Thoracic aorta (tissue), 2 donors: ENCODE measurements around the gene XPR1. TPM values are rescaled to one million over a fixed set of nuclear protein-coding genes. Genes with fewer than 3 reads are reported as not detected.

ENCODE experiments used
- ATAC-seq: fragments of 150-250 bp; one replicate; pipeline ENCODE4 v1.8.0; 2017; ENCODE audit warnings: low read depth; ENCODE audit not compliant: insufficient number of reproducible peaks, low FRiP score
- DNase-seq: peaks from one replicate; pipeline ENCODE4 v3.0.0-alpha.2; 2020; ENCODE audit warnings: low spot score
- H3K27ac ChIP-seq, 2 donors: fragments of 200-600 bp; sonication (generic); 1 replicate in 1 of 2; 2 replicates in 1 of 2; pipeline ENCODE4 v1.5.1; 2016; ENCODE audit warnings: mild to moderate bottlenecking in 2 of 2, moderate library complexity in 2 of 2
- H3K27me3 ChIP-seq: fragments of 200-600 bp; sonication (generic); replicated peaks from 2 replicates; pipeline ENCODE4 v1.6.0; 2016; ENCODE audit warnings: mild to moderate bottlenecking; ENCODE audit not compliant: insufficient read depth
- H3K36me3 ChIP-seq: fragments of 200-600 bp; sonication (generic); one replicate; pipeline ENCODE4 v1.5.1; 2016
- H3K4me1 ChIP-seq, 2 donors: fragments of 200-600 bp; sonication (generic); 1 replicate in 1 of 2; 2 replicates in 1 of 2; pipeline versions ENCODE4 v1.5.1 to v1.6.0; 2016; ENCODE audit warnings: low read depth in 2 of 2, mild to moderate bottlenecking in 1 of 2; ENCODE audit not compliant: control insufficient read depth in 1 of 2
- H3K4me3 ChIP-seq: fragments of 200-600 bp; sonication (generic); 2 replicates; pipeline ENCODE4 v1.5.1; 2016; ENCODE audit warnings: mild to moderate bottlenecking
- H3K9me3 ChIP-seq: fragments of 200-600 bp; sonication (generic); 2 replicates; pipeline ENCODE4 v1.5.1; 2016
- CTCF ChIP-seq: fragments of 200-600 bp; sonication (generic); IDR thresholded peaks from one replicate; pipeline ENCODE4 v1.5.1; 2019; ENCODE audit warnings: antibody characterized with exemption
- total RNA-seq, 2 donors: library from RNA; depleted of rRNA; stranded (reverse); fragments of >200 nt; gene quantifications; one replicate each; pipeline versions ENCODE4 v1.1.0 to v1.2.3, GENCODE V29; 2016

XPR1 gene
- total RNA-seq, 2 donors from 2014 or later: 29.1 to 42.8 TPM

- ATAC-seq (no peak), DNase-seq (no peak)
- H3K27ac ChIP-seq: no peak overlapping the region
- no peak for TF ChIP-seq CTCF
- no peak overlapping the region for H3K4me3 ChIP-seq
- H3K27me3 ChIP-seq: no peaks in the 10 kb centered on the region
- peaks cover 6% of the 10 kb centered on the region for H3K9me3 ChIP-seq
- H3K36me3 ChIP-seq: no peaks in the 10 kb centered on the region
- no peaks in the 10 kb centered on the region for H3K4me1 ChIP-seq
Measured at GRCh38 chr1:180652792-180653191, 21.0 kb downstream of the XPR1 start.

- no peaks in the 10 kb centered on the region for H3K36me3 ChIP-seq
- DNase-seq (no peak), ATAC-seq (no peak)
- no peaks in the 10 kb centered on the region for H3K27me3 ChIP-seq
- H3K27ac ChIP-seq: no peak overlapping the region
- TF ChIP-seq CTCF: no peak
- no peak overlapping the region for H3K4me3 ChIP-seq
- no peaks in the 10 kb centered on the region for H3K4me1 ChIP-seq
- peaks cover 12% of the 10 kb centered on the region for H3K9me3 ChIP-seq
Measured at GRCh38 chr1:180662709-180663108, 30.9 kb downstream of the XPR1 start.

- Histone ChIP-seq H3K36me3 (no peaks in the 10 kb centered on the region), H3K4me1 (no peaks in the 10 kb centered on the region), H3K4me3 (no peak overlapping the region), H3K27me3 (no peaks in the 10 kb centered on the region), H3K9me3 (peaks cover 15% of the 10 kb centered on the region), H3K27ac (no peak overlapping the region)
- TF ChIP-seq CTCF: no peak
- ATAC-seq (no peak), DNase-seq (no peak)
Measured at GRCh38 chr1:180670681-180671080, 38.9 kb downstream of the XPR1 start.

DNA sequence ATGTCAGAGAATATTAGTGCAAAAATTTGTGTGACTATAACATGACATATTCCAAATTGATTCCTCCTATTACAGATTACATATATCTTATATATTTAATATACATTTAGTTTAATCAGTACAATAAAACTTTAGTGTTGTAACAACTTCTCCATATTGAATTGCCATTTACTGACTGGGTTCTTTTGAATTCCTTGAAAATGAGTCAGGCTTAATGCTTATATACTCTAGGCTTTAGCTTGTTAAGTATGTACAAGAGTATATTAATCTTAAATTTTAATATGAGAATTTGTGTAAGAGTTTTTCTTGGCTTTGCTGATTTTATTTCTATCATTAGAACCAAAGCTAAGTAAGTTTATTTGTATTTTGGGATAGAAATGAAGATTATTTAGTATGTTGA is 40.3 kb downstream of the XPR1 start:
- peaks cover 15% of the 10 kb centered on the region for H3K9me3 ChIP-seq
- no peak for ATAC-seq
- no peak overlapping the region for H3K27ac ChIP-seq
- H3K4me1 ChIP-seq: no peaks in the 10 kb centered on the region
- H3K36me3 ChIP-seq: no peaks in the 10 kb centered on the region
- no peaks in the 10 kb centered on the region for H3K27me3 ChIP-seq
- DNase-seq: no peak
- no peak overlapping the region for H3K4me3 ChIP-seq
- no peak for TF ChIP-seq CTCF

DNA sequence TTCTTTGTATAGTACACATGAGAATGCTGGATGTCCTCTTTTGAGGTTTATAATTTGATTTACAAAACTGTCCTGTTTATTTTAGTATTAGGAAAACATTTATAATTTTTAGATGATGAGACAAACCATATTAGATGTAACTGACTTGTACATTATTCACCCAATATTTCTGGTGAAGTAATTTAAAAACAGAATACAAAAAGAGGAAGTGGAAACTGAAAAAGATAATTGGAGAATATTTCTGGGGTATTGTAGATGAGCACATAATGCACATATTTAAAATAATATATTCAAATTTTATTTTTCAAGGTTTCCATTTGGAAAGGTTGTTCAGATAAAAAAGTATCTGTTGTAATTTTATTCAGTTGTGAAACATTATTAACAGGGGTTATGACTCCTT is 40.7 kb downstream of the XPR1 start:
- Histone ChIP-seq H3K4me1 (no peaks in the 10 kb centered on the region), H3K9me3 (peaks cover 15% of the 10 kb centered on the region), H3K27me3 (no peaks in the 10 kb centered on the region), H3K27ac (no peak overlapping the region), H3K36me3 (no peaks in the 10 kb centered on the region), H3K4me3 (no peak overlapping the region)
- ATAC-seq (no peak), DNase-seq (no peak)
- TF ChIP-seq CTCF: no peak
